Measurements from ENCODE around the gene BCL11A.

BCL11A gene

DNA sequence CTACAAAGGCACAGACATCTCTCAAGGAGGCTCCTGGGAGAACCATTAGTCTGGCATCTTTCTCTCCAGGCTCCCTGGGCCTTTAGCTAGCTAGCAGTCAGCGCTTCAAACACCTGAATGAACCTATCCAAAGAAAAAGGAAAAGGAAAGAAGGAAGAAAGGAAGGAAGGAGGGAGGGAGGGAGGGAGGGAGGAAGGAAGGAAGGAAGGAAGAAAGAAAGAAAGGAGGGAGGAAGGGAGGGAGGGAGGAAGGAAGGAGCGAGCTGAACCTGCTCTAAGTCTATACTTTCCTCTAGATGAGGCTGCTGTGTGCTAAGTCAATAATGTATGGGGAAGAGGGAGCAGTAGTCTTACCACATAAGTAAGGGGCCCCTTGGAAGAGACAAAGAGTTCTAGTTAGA is 5.1 kb upstream of the BCL11A start:
- no peak for DNase-seq (ENCODE audit: low spot score)

DNA sequence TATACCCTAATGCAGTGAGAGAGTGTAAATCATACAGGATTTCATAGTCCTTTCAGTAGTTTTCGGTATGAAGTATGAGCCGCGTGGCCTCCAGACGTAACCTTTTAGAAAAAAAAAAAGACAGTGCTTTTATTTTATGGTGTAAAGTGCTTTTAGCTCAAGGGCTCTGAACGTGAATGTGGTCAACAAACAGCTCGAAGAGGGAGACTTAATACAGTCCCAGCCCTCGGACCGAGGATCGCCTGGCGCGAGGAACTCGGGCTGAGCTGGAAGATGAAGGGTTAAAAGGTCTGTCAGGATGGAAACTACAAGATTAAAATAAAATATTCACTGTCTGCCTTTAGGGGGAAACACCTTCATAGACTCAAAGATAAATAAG is 4.0 kb upstream of the BCL11A start:
- no peak for DNase-seq (ENCODE audit: low spot score)

DNA sequence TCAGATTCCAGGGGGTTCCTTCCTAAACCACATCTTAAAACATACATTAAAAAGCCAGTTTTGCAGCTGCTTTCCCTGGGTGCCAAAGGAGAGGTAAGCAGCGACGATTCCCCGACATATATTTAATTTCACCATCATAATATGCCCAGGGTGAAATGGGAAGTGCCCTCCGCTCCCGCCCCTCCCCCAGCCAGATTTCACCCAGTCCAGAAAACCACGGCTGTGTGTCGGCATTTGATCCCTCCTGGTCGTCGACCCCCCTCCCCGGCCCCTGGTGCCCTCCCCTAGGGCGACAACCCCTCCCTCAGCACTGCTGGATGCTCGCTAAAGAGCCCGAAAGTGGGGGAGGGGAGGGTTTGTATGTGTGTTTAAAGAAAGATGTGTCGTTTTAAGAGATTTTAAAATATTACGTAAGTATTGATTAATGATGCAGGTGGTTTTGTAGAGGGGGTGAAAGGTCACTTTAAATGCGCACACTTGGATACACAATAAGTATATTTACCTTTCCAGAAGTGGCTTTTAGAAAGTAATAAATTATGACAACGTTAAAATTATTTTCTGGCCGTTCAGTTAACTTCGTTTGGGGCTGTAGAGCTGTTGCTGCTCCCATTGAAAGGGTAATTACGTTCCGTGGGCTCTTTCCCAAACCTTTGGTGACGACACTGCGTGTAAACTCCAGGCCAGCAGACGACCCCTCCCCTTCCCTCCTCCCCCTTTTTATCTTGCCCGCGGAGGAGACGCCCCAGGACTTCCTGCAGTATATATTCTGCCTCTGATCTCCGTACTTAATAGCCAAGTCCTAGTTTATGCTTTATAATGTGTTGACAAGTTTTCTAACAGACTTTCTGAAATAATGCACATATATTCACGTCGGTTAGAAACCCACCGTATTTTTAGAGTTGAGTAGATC is 3.4 kb upstream of the BCL11A start:
- DNase-seq (ENCODE audit: low spot score): peak; percentile 52

DNA sequence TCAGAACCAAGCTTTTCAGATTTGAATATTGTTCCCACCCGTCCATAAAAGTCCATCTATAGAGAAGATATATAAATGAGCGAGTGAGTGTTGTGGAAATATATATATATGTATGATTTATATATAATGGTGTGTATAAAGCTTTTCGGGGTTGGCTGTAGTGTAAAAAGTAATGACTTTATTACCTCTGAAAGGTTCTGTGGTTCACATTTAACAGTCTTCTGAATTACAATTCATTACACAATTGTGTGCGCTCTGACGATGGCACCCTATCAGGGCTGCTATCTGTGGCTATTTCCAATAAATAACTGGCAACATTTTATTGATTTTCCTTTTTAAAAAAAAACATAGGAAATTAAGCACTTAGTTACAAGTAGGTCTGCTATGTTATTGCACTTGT is 2.7 kb upstream of the BCL11A start:
- DNase-seq (ENCODE audit: low spot score): no peak

DNA sequence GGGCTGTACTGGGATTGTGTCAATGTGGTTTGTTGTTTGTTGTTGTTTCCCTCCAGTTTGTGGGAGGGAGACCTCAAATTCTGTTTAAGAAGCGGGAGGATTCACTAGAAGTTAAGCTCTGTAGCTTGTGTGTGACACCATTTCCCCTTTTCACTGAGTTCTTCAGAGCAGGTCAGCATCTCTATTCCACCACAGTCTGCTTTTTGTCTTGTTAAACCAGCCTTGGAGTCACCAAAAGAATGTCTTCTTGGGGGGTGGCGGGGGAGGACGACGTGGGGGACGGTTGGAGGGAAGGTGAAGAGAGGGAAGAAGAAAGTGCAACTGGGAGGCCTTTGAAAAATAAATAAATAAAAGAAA is 2.3 kb upstream of the BCL11A start:
- no peak for DNase-seq (ENCODE audit: low spot score)

DNA sequence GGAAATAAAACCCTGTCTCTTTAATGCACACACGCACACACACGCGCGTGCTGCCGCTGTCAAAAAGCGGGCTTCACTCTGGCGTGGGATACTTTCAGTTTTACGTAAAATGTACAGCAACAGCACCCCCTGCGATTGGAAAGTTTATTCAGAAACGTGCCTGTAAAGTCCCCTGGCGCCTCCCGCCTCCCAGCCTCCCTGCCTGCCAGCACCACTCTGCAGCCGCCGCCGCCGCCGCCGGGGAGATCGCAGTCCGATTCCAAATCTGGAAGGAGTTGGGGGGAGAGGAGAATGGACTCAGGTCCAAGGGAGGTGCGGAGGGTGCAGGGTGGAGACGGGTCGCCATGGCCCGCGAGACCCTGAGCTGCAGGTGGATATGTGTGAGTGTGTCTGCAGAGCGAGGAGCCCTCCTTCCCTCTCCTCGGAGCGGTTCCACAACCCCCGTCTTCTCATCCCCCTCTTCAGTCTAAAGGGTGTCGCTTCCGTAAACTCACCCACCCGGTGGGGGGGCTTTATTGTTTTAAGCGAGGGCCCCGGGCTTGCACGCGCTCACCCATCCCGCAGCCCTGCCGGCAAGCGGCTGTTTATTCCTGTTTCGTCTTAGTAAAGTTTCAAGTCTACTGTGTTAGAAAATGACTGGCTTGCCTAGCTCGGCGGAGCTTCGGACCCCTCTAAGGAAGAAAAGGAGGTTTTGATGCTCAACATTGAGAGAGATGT is 1.8 kb upstream of the BCL11A start:
- peak; percentile 92 for DNase-seq (ENCODE audit: low spot score)

DNA sequence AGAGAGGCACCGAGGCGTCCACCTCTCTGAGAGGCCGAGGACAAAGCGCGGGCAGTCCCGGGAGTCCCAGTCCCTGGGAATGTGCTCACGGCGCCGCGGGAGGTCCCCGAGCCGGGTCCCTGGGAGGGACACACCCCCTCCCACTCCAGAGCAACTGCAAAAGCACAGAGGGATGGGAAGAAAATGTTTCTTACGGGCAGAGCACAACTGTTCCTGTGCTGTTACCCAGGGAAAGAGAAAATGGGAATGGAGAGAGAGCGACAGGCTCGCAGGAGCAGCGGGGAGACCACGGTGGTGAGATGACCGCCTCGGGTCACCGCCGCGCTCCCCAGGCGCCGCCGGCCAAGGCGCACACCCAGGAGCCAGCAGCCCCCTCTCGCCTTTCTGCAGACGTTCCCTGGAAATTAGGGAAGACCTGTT is 1.2 kb upstream of the BCL11A start:
- DNase-seq (ENCODE audit: low spot score): peak; percentile 72

DNA sequence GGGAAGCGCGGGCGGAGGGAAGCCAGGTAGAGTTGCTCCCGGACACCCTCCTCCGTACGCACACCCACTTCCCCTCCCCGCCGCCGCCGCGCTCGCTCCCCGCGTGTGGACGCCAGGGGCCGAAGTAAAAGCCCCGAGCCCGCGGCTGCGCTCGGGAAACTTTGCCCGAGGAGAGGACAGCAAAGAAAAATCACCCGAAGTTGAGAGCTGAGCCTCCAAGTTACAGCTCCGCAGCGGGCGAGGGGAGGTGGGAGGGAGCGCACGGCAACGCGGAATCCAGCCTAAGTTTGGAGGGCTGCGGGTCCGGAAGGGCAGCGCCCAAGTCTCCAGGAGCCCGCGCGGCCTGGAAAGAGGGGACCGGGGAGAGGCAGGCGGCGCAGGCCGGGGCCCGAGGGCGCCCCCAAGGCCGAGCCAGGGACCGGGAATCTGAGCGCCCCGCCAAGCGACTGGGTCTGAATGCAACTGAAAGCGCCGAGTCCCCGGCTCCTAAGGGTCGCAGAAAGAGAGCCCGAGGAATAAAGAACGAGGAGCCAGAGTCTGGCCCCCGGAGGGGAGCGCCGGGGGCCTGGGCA is 706 bp upstream of the BCL11A start:
- peak; percentile 72 for DNase-seq (ENCODE audit: low spot score)

DNA sequence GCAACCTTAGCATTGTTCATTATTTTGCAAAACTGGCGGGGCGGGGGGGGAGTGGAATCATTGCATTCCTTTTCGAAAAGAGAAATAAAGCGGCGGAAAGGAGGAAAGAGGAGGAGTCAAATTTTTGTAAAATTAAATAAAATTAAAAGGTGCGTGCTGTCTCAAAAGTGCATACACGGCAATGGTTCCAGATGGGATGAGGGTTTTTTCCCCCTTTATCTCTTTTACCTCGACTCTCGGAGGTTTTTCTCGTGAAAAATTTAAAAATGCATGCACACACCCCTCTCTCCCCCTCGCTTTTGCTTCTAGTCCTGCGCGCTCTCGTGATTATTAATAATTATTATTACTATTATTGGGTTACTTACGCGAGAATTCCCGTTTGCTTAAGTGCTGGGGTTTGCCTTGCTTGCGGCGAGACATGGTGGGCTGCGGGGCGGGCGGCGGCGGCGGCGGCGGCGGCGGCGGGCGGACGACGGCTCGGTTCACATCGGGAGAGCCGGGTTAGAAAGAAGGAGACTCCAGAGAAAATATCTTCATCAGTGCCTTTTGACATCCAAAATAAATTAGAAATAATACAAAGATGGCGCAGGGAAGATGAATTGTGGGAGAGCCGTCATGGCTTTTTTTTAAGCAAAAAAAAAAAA is 481 bp downstream of the BCL11A start:
- DNase-seq (ENCODE audit: low spot score): no peak

DNA sequence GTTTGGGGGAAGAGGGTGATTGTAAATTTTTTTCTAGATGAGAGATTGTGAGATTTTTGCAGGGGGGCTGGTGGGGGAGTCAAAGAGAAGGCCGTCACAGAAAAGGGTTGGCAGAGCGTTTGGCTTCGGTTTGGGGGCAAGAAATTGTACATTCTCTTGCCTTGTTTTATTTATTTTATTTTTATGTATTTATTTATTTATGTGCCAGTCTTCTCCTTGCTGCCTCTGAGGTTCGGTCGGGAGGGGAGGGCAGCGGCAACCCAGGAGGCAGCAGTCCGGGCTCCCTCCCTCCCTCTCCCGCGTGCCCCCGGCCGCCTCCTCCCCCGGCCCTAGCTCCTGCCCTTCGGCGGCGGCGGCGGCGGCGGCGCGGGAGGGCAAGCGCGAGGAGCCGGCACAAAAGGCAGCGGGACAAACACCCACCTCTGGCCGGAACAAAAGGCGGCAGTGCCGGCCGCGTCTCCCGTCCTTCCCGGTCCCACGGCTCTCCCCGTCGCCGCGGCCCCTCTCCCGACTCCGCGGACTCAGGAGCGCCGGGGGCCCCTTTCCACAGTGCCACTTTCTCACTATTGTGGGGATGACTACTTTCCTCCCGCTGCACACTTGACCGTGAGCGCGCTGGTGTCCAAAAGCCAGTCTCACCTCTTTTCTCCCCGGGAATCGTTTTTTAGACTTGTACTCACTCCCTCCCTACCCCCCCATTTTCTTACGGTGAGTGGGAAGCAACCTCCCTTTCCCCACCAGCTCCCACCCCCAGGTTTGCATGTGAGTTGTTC is 1.2 kb downstream of the BCL11A start:
- DNase-seq (ENCODE audit: low spot score): peak; percentile 48

DNA sequence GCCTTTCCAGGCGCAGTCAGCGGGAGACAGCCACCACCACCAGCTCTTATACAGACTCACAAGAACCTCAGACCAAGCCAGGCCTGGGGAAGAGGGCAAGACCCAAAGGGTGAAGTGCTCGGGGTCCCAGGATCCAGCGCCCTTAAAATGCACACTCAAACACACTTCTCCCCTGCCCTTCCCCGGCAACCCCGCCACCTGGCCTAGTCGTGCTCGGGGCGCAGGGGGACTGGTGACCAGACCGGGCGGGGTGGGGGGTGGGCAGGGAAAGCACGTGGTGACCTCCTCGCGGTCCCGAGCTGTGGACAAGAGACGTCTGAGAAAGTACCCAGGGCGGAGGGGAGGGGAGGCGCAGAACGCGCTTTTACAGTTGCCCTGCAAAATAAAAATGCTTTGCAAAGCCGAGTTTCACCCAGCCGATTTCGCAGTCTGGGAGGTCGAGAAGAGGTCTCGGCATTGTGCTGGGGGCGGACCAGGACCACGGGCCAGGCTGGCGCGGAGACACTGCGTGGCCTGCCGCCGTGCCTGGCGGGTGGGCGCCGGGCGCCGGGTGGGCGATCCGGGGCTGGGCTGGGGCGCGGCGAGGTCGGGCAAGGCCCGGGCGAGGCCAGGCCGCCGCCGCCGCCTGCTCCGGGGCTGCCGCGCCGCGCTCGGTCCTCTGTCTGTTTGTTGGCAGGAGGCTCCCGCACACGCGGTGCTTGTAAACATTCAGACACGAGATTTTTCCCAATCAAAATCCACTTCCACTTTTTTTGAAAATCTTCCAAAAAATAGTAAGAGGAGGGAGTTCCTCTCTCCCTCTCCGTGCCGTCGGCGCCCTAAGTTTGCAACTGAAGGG is 2.0 kb downstream of the BCL11A start:
- peak; percentile 55 for DNase-seq (ENCODE audit: low spot score)

DNA sequence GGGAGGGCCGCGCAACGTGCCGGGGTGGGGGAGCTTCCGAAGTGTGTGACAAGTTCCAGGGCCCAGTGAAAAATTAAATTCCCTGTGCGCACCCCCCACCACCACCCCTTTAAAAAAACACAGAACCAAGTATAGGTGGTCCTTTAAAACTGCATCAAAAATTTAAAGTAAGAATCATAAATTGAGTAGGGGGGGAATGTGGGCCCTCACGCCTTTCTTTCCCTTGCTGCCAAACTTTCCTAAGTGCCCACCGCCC is 2.5 kb downstream of the BCL11A start:
- no peak for DNase-seq (ENCODE audit: low spot score)

DNA sequence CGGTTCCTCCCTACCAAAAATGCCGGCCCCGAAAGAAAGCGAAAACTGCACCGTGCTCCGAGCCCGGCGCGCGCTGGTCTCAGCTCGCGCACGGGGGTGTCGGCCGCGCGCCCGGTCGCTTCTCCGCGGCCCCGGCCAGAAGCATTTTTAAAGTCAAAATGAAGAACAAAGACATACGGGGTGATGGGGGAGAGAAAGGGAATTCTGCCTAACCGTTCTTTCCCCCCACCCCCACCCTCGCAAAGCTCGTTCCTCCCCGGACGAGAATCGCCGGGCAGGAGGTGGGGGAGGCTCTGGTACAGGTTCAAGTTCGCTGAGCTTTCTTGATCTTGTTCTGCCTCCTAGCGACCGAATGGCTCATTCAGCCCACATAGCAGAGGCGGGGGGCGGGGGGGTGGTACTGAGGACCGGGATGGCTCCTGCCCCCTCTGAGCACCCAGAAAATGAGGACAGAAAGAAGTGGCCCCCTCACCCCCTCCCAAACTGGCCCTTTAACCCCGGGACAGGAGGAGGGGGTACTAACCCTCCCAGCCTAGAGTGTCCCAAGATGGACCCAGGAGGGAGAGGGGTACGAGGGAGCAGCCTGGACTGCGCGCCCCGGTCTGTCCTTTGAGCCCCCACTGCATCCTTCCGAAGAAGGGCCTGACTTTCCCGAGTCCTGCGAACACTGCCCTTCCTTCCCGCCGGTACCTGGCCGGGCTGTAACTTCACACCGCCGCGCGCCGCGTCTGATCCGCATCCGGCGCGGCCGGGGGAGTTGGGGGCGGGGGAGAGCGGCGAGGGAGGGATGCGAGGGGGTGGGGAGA is 3.1 kb downstream of the BCL11A start:
- DNase-seq (ENCODE audit: low spot score): peak; percentile 92

DNA sequence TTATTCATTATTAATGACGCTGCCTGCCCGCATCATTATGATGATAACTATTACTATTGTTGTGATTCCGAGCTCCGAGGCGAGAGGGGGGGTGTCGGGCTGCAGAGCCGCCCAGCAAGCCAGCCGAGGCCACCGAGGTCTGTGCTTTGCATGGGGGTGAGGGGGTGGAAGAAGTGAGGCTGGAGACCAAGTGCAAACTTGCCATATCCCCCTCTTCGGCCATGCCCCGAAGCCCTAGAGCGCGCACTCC is 3.6 kb downstream of the BCL11A start:
- DNase-seq (ENCODE audit: low spot score): no peak

DNA sequence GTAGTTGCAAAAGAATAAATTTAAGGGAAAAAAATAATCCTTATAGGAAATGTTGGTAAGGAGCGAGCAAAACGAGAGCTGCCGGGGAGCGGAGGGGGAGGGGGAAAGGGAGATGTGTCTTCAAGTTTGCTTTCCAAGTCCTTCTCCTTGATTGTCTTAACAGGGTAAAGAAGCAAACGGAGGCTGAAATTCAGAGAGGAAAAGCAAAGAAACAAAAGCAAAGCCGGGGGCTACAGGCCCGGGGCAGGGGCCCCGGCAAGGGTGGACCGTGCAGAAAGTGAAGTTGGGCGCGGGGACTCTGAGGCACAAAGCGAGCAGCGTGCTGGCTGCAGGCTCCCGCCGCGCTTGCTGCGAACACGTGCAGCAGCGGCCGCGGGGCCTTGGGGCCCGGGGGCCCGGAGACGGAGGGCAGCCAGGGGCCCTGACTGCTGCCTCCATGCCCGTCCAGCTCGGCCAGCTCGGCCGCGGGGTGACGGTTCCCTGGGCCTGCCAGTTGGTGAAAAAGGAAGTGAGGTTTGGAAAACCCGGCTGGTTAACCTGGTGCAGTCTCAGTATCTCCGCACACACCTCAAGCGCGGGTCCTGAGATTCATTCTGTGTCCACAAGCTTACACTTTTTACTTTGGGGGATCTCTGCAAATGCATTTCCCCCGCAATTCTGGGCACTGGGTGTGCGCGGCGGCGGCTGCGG is 4.1 kb downstream of the BCL11A start:
- peak; percentile 36 for DNase-seq (ENCODE audit: low spot score)

DNA sequence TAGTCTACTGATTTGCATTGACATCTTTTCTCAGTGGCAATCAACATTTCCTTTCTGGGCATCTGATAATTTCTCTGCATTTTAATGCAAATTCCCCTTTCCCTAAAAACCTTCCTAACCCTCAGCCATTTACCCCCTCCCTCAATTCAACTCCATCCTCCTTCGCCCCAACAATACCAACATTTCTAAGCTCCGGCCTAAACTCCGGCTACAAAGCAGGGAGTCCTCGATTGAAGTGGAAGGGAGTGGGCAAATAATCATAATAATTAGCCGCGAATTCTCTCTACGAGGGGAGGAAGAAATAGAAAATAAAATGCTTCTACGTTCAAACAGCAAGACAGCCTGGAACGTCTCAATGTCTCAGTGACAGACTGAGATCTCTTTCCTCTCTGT is 4.6 kb downstream of the BCL11A start:
- DNase-seq (ENCODE audit: low spot score): no peak

DNA sequence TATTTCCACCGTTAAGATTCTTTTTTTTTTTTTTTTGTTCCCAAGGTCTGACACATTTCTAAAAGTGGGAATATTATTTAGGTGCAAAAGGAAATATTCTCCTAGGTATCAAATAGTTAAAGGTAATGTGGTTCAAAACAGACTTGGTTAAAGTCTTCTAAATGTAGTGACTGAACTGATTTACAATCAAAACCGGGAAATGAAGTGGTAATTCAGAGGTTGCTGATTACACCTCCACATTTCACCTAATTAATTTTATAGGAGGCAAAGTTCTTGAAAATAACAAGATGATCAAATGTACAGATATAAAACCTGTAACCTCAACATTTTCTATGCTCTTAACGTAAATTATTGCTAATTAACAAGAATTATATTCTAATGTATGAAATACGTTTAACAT is 5.1 kb downstream of the BCL11A start:
- no peak for DNase-seq (ENCODE audit: low spot score)

DNA sequence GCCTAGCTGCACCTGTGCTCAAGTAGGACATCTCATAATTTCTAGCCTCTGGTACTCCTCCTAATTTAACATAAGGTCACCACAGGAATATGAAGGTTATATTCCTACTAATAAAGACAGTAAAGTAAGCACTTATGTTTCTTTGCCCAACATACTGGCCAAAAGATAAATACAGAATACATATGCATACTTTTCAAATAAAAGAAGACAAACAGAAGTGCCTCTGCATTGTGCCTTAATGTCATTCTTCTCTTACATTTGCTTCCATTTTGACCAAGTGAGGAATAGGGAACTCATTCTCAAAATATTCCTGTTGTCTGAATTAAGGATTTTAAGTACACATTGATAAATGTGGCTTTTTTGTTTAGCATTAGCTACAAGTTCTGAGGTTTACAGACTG is 5.6 kb downstream of the BCL11A start:
- DNase-seq (ENCODE audit: low spot score): no peak

DNA sequence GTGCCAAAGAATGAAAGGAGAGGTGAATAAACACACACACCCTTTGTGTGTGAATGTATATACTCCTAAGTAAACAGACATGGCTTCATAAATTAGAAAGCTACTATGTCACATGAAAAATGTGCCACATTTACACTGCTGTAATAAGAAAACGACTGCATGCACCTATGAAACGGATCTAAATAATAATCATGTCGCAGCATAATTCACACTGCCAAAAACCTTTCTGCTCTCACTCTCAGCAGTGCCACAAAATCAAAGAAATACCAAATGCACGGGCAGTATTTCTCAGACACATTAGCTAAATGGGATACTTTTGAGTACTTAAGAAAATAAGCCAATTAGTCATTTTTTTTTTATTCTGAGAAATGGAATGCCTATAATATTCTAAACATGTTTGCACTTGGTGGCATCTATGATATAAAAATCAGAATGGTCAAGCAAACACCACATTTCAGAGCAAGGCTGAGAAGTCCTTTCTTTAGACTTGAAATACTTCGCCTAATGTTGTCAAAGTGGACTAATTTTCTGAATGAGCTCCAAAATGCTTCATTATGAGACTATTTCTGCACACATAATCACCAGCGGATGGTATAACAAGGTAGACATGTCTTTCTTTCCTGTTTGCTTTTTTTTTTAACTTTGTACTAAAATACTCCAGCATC is 6.6 kb downstream of the BCL11A start:
- no peak for DNase-seq (ENCODE audit: low spot score)

Measured in SW480 (cell line).